ENCODE data around the gene MOAP1. TPM values are rescaled to one million over a fixed set of nuclear protein-coding genes. Genes with fewer than 3 reads are reported as not detected.

Gene MOAP1
- total RNA-seq, 1 experiment from 2014 or later, result 9.3 TPM

- no peak for DNase-seq
- Histone ChIP-seq H3K9me2 (ENCODE audit: insufficient read depth) (no peaks in the 10 kb centered on the region), H3K4me3 (no peak overlapping the region), H3K27ac (no peak overlapping the region), H3K27me3 (ENCODE audit: insufficient read depth, low read depth) (no peaks in the 10 kb centered on the region), H2AFZ (no peak overlapping the region), H3K4me2 (no peak overlapping the region), H3K36me3 (ENCODE audit: low read depth) (no peaks in the 10 kb centered on the region; the same call in 1 of the 2 replicates), H3K9me3 (ENCODE audit: insufficient read depth, low read depth) (no peaks in the 10 kb centered on the region), H3F3A (ENCODE audit: insufficient read depth, low read depth) (peaks cover 4% of the 10 kb centered on the region; the same call in 1 of the 2 replicates), H3K79me2 (ENCODE audit: low read depth) (no peaks in the 10 kb centered on the region), H3K4me1 (replicated peaks; ENCODE audit: insufficient read depth) (no peaks in the 10 kb centered on the region), H4K20me1 (ENCODE audit: insufficient read depth) (no peaks in the 10 kb centered on the region)
- CTCF ChIA-PET, result no interaction called here
- BruUV-seq (replicated peaks), result no TSS peak
- POLR2A ChIA-PET (ENCODE audit: unreplicated experiment), result no interaction called here
- TF ChIP-seq CTCF (conservative IDR thresholded peaks at IDR 0.05) (no peak), EZH2 (IDR thresholded peaks at IDR 0.05; ENCODE audit: low read depth) (no peak)
- intact Hi-C loops (cut with micrococcal nuclease; ENCODE audit: unreplicated experiment), result loop anchor here (5.0 kb wide), 1 partner anchor 311 kb away; no protein-coding TSS in a partner anchor
These were observed 46.7 kb upstream of the MOAP1 start for GRCh38 chr14:93231129-93231979.

- no peak overlapping the region for H2AFZ ChIP-seq
- no peaks in the 10 kb centered on the region for H3K79me2 ChIP-seq (ENCODE audit: low read depth)
- POLR2A ChIA-PET (ENCODE audit: unreplicated experiment), result no interaction called here
- H3K9me3 ChIP-seq (ENCODE audit: insufficient read depth, low read depth), result no peaks in the 10 kb centered on the region
- H3K36me3 ChIP-seq (ENCODE audit: low read depth), result no peaks in the 10 kb centered on the region; the same call in 1 of the 2 replicates
- no peaks in the 10 kb centered on the region for H4K20me1 ChIP-seq (ENCODE audit: insufficient read depth)
- TF ChIP-seq EZH2 (IDR thresholded peaks at IDR 0.05; ENCODE audit: low read depth) (no peak), CTCF (conservative IDR thresholded peaks at IDR 0.05) (no peak)
- no peaks in the 10 kb centered on the region for H3K9me2 ChIP-seq (ENCODE audit: insufficient read depth)
- H3F3A ChIP-seq (ENCODE audit: insufficient read depth, low read depth), result no peaks in the 10 kb centered on the region
- CTCF ChIA-PET, result no interaction called here
- no peaks in the 10 kb centered on the region for H3K27me3 ChIP-seq (ENCODE audit: insufficient read depth, low read depth)
- intact Hi-C loops (cut with micrococcal nuclease; ENCODE audit: unreplicated experiment), result loop anchor here (5.0 kb wide), 1 partner anchor 312 kb away; no protein-coding TSS in a partner anchor
- no peak overlapping the region for H3K27ac ChIP-seq
- no peak overlapping the region for H3K4me2 ChIP-seq
- no peak for DNase-seq
- H3K4me3 ChIP-seq, result no peak overlapping the region
- H3K4me1 ChIP-seq (replicated peaks; ENCODE audit: insufficient read depth), result no peaks in the 10 kb centered on the region
- BruUV-seq (replicated peaks), result no TSS peak
These were observed 45.8 kb upstream of the MOAP1 start for GRCh38 chr14:93230539-93230938.

GRCh38 chr14:93228550-93228949 is 43.9 kb upstream of the MOAP1 start:
- DNase-seq, result no peak
- Histone ChIP-seq H3K9me3 (ENCODE audit: insufficient read depth, low read depth) (no peaks in the 10 kb centered on the region), H3K27ac (no peak overlapping the region), H3K79me2 (ENCODE audit: low read depth) (no peaks in the 10 kb centered on the region), H3F3A (ENCODE audit: insufficient read depth, low read depth) (no peaks in the 10 kb centered on the region), H3K4me3 (no peak overlapping the region), H4K20me1 (ENCODE audit: insufficient read depth) (no peaks in the 10 kb centered on the region), H3K4me1 (replicated peaks; ENCODE audit: insufficient read depth) (no peaks in the 10 kb centered on the region), H3K4me2 (no peak overlapping the region), H2AFZ (no peak overlapping the region), H3K36me3 (ENCODE audit: low read depth) (no peaks in the 10 kb centered on the region; the same call in 1 of the 2 replicates), H3K27me3 (ENCODE audit: insufficient read depth, low read depth) (no peaks in the 10 kb centered on the region), H3K9me2 (ENCODE audit: insufficient read depth) (no peaks in the 10 kb centered on the region)
- ChIA-PET POLR2A (ENCODE audit: unreplicated experiment) (no interaction called here), CTCF (no interaction called here)
- TF ChIP-seq CTCF (conservative IDR thresholded peaks at IDR 0.05), result no peak
- intact Hi-C loops (cut with micrococcal nuclease; ENCODE audit: unreplicated experiment), result no loop called here
- no TSS peak for BruUV-seq (replicated peaks)

Data from PC-9 (cell line).